GM18502 (cell line): ENCODE measurements around the gene HOXB13.

ENCODE experiments used
- ATAC-seq: cut with Tn5 transposase; IDR thresholded peaks from one replicate; pipeline ENCODE4 v1.9.1; 2021; ENCODE audit warnings: mild to moderate bottlenecking; ENCODE audit not compliant: unreplicated experiment, poor library complexity

HOXB13 gene

DNA sequence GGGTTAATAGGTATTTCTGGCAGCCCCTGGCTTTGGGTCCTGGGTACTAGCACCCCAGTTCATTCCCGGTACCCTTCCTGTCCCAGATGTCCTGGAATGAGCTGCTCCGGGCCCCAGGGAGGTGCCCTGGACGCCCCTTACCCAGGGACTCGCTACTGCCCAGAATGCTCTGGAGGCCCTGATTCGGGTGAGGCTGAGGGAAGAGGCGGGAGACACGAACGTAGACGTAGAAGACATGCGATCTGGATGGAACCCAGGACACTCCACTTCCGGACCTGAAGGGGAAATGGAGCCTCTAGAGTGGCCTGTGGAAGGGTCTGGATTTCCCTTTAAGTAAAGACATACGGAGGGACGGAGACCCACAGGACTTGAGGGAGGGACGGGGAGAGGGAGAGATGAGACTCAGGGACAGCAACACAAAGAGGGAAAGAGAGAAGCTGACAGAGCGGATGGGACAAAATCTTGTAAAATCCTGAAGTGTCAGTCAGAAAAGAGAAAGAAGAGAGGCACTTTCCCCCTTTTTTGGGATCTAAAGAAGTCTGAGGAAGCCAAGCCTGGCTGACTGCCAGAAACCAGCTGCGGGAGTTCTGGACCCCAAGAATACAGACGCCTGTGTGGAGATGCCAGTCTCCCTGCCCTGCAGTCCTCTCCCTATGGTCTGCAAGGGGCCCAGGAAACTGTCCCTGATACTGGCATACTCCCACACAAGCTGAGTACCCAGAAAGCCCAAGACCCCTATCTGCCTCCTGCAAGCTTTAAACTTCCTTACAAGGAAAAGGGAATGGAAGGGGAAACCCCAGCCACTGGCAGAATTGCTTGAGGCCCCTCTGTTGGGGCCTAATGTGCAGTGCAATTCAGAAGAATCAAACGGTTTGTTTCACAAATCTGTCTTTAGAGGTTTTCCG lies 1.0 kb upstream of the HOXB13 start:
- no peak for ATAC-seq

DNA sequence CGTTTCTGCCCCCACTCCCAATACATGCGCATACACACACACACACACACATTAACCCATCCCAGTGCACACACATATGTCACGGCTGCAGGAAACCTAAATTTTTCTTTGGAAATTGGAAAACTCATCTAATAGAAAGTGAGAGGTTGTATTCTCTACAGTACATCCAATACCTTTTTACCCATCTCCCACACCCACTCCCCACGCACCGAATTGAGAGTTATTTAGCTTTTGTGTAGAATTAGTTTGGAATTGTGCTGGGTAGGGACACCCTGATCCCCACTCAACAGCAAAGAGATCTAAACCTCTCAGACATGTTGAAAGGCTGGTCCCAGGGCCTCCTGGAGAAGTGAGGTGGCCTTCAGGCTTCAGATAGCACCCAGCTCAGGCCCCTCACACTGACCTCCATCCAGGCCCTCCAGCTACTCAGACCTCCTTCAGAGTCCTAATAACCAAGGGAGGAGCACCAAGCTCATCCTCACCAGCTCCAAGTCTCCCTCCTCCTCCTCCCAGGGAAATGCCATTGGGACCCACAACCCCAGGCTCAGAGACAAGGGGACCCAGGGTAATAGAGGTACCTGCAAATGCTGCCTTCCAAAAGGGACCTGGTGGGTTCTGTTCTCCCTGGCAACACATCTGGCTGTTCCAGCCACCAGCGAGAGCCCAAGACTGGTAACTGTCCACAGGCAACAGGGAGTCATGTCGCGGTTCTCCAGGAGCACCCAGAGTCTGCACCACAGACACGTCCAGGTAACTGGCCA lies 955 bp downstream of the HOXB13 start:
- ATAC-seq: no peak

DNA sequence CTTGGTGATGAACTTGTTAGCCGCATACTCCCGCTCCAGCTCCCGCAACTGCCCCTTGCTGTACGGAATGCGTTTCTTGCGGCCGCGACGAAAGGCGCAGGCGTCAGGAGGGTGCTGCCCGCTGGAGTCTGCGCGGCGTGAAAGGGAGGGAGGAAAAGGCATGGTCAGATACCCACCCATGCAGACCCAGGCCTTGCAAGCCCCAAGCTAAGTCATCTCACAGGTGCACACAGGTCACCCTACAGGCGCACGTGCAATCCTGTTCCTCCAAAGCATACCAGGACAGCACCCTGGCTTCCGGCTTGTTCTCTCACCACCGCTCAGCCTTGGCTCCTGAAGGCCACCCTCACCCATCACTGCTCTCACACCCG lies 1.6 kb downstream of the HOXB13 start:
- no peak for ATAC-seq

DNA sequence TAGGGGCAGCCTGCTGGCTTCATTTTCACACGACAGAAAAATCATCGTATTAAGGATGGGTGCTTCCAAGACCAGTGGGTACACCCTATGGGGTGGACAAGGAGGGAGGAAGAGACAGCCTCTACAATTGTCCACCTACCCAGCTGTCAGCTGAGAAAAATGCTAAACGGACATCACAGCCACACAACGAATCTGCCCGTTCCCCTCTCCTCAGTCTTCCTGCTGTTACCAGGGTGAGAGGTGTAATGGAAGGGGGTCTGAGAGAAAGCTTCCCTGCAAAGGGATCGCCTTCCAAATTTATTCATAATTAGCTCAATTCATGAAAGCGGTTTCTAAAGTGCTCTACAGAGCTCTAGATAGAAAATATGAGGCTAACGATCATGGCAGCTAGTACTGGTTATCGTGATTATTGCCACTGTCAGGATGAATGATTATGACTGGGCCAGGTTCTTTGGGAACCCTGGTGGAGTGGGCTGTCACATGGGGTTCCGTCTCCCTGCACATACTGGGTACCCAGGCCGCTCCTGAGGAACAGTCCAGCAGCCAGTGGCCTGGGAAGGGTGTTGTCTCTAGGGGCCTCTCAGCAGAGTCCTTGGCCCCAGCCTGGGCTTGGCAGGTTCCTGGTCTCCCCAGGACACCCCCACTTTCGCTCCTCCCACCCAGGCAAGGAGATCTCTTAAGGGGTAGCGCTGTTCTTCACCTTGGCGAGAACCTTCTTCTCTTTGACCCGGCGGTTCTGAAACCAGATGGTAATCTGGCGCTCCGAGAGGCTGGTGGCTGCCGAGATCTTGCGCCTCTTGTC lies 2.2 kb downstream of the HOXB13 start:
- no peak for ATAC-seq

DNA sequence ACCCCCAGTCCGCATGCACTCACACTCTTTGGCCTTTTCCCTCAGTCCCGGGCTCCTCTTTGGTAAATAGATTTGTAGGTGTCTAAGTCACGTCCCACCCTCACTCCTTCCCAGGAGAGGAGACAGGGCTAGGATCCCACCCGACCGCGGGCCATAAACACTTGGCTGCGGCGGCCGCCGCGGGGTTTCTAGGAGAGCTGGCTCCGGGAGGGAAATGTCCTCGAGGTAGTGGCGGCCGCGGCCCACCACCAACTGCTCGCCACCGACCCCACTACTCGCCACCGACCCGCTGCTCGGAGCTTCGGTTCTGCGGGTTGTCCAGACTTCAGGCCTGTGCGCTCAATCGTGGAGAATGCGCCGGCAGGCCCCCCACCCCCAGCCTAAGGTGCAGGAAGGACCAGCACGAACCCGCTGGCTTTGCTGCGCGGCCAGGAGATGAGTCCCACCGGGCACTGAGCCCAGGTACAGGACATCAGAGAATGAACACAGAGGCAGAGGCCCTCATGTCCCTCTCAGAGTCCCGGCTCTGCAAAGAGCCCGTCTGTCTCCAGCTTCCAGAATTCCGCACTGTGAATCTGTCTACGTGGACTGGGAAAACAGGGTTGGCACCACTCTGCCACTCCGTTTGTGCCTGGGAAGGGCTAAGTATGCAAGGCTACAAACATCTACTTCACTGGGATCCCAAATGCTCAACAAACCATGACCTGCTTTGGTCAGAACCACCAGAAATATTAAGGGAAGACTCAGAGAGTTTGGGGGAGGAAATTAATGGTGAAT lies 3.1 kb downstream of the HOXB13 start:
- ATAC-seq: no peak

DNA sequence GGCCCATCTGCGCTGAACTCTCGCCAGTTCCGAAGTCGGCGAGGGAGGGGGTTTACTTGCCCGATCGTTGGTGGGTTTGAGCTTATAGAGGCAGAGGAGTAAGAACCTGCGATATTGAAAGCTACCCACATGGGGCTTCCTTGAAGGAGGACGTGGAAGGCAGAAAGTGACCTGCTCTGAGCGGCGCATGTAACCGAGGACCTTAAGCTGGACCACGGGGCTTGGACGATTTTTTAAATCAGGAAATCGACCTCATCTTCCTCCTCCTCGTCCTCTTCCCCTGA lies 3.6 kb downstream of the HOXB13 start:
- ATAC-seq: no peak

DNA sequence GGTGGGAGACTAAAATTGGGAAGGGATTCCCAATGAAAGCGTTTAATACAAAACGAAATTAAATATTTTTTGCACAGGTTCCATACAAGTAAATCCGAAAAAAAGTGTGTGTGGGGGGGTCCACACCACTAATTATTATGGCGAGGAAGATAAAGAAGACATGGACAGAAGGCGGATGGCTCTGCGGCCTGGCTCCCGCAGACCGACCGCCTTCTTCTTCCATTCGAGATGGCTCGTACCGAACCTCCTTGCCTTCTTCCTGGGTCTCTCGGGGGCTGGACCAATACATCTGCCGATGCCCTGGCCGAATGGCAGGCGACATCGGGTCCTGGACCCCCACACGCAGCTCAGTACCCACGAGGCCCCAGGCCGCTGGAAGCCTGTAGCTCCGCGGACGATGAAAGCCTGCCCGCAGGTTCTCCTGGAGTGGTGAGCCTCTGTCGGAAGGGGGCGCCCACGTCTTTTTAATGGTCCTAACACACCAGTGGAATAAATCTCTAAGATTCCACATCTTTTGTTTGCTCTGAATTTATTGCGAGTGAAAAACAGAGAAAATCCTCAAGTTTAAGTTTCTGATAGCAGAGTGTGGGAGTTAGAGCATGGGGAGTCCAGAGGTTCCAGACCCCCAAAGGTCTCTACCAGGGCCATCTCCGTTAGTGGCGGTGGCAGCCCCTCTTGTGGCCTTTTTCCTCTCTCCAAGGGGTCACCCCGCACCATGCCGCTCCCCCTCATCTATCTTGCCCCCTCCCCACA lies 4.1 kb downstream of the HOXB13 start:
- no peak for ATAC-seq

DNA sequence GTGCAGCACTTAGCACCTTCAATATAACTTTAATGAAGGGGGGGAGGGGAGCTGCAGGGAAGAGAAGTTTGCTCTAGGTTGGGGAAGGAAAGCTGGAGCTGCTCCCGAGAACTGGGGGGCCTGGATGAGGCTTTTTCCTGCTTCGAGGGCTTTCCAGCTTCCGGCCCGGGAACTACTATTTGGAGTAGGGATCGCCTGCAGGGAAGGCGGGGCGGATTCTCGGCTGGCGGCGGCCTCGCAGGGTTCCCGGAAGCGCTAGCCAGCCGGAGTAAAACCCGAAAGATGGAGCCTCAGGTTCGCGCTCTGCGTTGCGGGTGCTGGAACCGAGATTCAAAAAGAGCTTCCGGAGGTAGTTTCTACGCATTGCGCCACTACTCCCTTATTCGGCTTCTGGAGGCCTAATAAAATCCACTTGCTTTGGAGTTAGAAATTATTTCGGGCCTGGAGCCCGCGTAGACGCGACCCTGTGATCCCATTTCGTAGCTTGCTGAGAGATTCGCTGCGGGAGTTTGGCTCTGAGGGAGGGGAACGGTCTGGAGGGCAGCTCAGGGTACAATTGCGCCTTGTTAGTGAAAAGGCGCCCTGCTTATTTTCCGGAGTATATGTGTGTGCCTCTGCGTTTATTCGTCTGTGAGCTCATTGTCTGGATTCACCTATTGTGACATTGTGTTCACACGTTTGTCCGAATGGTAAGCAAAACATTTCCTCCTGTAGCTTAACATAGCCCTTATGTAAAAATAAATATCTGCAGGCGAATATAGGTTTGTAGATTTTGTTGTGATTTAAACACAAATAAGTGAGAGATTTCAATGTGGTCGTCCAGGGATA lies 4.9 kb downstream of the HOXB13 start:
- ATAC-seq: no peak

DNA sequence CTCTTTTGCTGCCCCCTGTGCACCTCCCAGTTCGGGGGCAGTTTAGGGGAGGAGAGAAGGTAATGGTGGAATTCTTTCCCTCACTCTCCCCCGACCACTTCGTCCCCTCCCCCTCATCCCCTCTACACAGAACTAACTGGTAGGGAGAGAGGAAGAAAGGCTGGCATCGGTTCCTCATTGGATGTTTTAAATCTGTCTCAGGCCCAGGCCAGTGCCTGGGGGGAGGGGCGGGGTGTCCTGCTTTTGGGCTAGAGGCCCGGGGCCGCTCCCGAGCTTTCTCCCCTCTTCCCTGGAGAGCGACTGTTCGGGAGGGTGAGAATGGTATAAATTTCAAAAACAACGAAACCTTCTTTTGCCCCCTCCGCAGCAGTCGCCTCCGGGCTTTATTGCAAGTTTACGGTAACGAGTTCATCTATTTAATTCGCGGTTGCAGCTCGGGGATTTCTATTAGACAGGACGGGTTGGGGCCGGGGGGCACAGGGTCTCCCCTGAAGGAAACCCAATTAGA lies 5.6 kb downstream of the HOXB13 start, which contains the start of gene PRAC2:
Gene PRAC2 (plus strand): TSS at position 271 of the 508 bp plus-strand sequence. CDS start 1,226 bp downstream, outside the sequence.
- ATAC-seq: no peak

DNA sequence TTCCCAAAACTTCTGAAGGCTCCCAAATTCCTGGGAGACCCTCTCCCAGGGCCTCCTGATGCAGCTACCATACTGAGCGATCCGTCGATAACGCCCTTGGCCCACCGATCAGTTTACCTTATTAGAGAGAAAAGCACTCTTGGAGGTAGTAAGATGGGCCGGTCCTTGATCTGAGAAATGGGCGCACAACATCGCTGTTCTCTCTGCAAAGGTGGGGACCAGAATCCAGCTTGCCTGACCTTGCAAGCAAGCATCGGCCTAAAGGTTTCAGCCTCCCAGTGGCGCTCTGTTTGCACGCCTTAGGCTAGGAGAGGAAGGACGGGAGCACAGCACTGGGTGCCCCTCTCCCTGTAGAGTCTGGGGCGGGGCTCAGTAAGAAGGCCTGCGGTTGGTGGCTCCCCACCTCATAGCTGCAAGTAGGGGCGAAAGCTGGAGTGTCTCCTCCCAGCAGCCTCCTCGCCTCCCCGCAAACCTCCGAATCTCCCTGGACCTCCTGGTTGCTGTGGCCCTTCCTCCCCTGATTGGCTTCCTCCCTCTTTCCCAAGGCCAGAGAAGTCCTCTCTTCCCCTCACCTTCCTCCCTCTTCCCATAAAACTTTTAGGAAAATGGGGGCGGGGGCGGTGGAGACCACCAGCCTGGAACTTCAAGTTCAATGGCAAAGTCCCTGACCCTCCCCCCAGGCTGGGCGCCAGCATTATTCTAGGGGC lies 6.2 kb downstream of the HOXB13 start, which contains the start of gene PRAC1:
Gene PRAC1 (minus strand): TSS at position 318 of the 707 bp plus-strand sequence. CDS start 126 bp downstream, at position 192.
- no peak for ATAC-seq

DNA sequence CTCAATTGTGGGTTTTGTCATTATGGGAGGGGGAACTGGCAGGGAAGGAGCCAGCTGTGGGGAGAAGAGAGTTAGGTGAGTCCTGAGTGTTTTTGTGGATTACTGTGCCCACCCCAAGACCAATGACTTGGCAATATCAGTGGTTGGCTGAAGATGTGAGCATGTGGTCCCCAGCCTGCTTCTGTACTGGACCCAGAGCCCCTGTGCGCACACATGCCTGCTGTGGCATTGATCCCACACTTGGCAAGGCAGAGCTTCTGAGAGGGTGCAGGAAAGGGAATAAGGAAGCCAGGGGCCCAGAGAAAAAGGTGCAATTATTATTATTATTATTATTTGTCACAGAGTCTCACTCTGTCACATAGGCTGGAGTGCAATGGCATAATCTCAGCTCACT lies 7.5 kb downstream of the HOXB13 start:
- ATAC-seq: no peak

DNA sequence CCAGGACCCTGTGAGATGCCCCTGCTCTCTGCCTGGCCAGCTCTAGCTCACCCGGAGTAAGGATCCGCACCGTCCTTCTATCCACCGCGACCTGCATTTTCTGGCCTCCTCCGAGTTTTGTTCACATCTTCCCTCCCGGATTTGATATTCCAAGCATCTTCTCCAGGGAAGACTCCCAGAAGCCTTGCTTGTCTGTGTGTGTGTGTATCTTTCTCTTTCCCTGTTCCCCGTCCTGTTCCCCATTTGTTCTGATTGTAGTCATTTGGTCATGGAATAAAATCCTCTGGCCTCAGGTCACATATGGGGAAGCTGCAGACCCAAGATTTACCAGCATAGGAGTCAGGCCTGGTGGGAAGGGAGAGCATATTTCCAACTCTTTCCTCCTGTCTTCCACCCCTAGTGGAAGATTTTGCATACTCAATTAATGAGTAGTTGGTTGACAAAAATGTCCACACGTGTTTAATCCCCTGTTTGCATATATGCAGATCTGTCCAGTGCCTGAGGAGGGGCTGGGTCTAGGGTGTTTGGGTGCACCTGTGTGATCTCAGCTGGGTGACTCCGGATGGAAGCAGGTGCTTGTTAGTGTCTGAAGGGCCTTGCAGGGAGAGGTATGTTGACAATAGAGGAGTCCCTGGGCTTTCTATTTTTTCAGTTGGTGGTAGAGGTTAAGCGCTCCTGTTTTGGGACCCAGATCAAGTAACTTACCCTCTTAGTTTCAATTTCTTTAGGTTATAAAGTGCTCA lies 8.1 kb downstream of the HOXB13 start:
- no peak for ATAC-seq

DNA sequence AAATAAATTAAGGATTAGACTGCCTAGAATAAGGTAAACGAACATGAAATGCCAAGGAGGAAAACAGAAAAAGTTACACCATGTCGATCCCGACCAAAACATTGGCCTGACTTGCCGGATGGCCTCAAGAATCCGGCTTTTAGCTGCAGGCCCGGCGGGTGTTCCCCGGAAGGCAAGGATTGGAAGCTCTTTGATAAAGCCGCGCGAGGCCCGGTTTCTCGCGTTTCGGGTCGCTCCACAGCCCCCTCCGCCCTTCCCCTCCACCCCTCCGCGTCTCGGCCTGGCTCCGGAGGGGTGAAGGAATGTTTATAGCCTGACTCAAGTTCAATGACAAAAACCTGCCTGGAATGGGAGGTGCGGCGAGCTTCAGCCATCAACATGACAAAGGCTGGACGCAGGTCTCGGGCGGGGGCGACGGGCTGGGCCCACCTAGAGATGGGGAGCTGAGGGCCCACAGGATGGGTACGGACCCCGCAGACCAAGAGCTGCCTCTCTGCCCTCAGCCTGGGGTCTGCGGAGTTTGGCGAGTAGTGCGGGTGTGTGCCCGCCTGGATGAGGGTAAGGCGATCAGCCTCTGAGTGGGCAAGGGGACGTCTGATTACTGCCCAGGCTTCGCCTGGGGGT lies 8.8 kb downstream of the HOXB13 start:
- no peak for ATAC-seq

DNA sequence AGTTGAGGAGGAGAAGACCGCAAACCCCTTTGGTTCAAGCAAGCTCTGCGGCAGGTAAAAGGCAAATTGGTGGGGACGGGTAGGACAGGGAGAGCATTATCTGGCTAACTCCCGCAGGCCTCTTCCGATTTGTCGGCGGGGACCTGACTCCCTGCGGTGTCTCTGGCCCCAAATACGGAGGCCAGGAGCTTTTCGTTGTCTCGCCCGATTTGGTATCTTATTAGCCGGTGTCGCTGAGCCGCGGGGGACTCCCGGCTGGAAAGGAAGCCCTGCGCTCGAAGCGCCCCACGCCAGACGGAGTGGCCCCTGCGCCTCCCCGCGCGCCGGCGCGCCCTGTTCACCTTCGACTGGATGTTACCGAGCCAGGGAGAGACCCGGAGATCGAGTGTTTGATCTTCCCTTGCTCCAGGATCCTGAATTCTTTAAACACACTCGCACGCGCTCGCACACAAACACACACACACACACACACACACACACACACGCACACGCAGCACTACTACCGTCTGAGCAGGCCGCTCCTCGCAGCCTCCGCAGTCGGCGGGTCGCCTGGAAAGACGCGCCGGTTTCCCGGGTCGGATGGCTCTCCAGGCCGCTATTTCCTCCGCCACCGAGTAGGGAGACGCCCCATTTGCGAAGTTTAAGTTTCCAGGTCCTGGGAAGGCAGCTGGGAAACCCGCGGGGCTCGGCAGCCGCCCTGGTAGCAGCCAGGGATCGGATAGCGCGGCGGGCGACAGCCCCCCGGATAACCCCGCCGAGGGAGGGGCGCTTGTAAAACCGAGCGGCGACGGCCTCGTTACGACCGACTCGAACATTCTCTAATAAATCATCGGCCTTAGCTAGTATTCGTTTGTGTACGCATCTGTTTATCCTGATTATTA lies 9.5 kb downstream of the HOXB13 start:
- ATAC-seq: no peak

DNA sequence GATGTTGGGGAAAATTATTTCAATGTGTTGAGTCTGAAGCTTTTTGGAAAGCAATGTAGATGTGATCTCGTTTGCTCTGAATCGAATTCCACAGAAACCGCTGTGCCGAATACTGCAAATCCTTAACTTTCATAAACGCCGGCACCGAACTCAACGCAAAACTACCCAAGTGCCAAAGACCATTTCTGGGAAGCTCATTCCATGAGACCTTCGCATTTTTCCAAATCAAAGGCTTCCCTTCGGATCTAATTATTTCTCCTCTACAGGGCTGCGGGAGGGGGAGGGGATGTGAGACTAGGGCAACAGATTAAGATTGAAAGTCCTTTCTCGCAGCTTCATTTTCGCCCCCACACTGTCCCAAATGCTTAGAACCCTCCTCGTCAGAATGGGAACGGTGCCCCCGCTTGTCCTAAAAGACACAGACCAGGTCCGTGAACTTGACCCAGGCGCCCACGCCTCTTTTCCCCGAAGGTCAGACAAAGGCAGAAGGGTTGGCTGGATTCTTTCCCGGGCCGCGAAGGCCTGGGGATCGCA lies 10.3 kb downstream of the HOXB13 start:
- no peak for ATAC-seq
